Gastrocnemius medialis (tissue), 4 donors: ENCODE measurements around the gene ZNF700.

ENCODE experiments used
- CTCF ChIP-seq, 5 experiments: fragments of 450-650 bp in 3 of 5; fragments of 200-600 bp in 2 of 5; sonication (generic) in 2 of 5; IDR thresholded peaks in 4 of 5; conservative IDR thresholded peaks in 1 of 5; 1 replicate in 4 of 5; 2 replicates in 1 of 5; pipeline ENCODE4 v1.5.1; 2016 to 2019; ENCODE audit warnings: antibody characterized with exemption in 5 of 5, mild to moderate bottlenecking in 3 of 5, moderate library complexity in 3 of 5
- POLR2A ChIP-seq, 2 donors: fragments of 450-650 bp; IDR thresholded peaks; one replicate each; pipeline ENCODE4 v1.6.1; 2017; ENCODE audit warnings: antibody characterized with exemption in 2 of 2, mild to moderate bottlenecking in 2 of 2, moderate library complexity in 2 of 2

GRCh38 chr19:11882606-11883005 lies 42.3 kb upstream of the ZNF700 start:
- no peak for TF ChIP-seq CTCF (IDR thresholded peaks at IDR 0.05 in 4 of 5, conservative IDR thresholded peaks at IDR 0.05 in 1 of 5)
- no peak for TF ChIP-seq POLR2A (IDR thresholded peaks at IDR 0.05)
